Heart left ventricle (tissue), 16 donors: ENCODE data around the gene OR10A4. TPM values are rescaled to one million over a fixed set of nuclear protein-coding genes. Genes with fewer than 3 reads are reported as not detected.
A peak's percentile ranks its signal among the peaks of the same experiment; 100 is the strongest.

Experiments used
- ATAC-seq, 4 donors: fragments of 200-7000 bp; cut with Tn5 transposase; one replicate each; pipeline ENCODE4 v1.9.1; 2020 to 2022; ENCODE audit warnings: moderate library complexity in 4 of 4, mild to moderate bottlenecking in 3 of 4, moderate number of reproducible peaks in 1 of 4
- DNase-seq, 5 donors: peaks; one replicate each; pipeline ENCODE4 v3.0.0-alpha.2; 2020
- H3K27ac ChIP-seq, 12 donors: fragments of 200-600 bp; sonication (generic) in 4 of 12; one replicate each; pipeline versions ENCODE4 v1.5.0 to v1.8.0; 2016 to 2022; ENCODE audit warnings: mild to moderate bottlenecking in 2 of 12
- H3K27me3 ChIP-seq, 9 donors: fragments of 200-600 bp; sonication (generic) in 2 of 9; one replicate each; pipeline versions ENCODE4 v1.5.1 to v1.8.0; 2016 to 2022; ENCODE audit warnings: mild to moderate bottlenecking in 3 of 9
- H3K36me3 ChIP-seq, 9 donors: fragments of 200-600 bp; sonication (generic) in 2 of 9; one replicate each; pipeline versions ENCODE4 v1.5.0 to v1.8.0; 2018 to 2022; ENCODE audit warnings: mild to moderate bottlenecking in 2 of 9
- H3K4me1 ChIP-seq, 12 donors: fragments of 200-600 bp; sonication (generic) in 4 of 12; one replicate each; pipeline versions ENCODE4 v1.5.0 to v1.8.0; 2016 to 2022; ENCODE audit warnings: mild to moderate bottlenecking in 3 of 12
- H3K4me3 ChIP-seq, 12 donors: fragments of 200-600 bp; sonication (generic) in 4 of 12; one replicate each; pipeline versions ENCODE4 v1.5.0 to v1.8.0; 2017 to 2022; ENCODE audit warnings: mild to moderate bottlenecking in 9 of 12, moderate library complexity in 4 of 12
- H3K9me3 ChIP-seq, 12 donors: fragments of 200-600 bp; sonication (generic) in 4 of 12; one replicate each; pipeline versions ENCODE4 v1.5.0 to v1.8.0; 2016 to 2022; ENCODE audit warnings: mild to moderate bottlenecking in 1 of 12
- POLR2A ChIP-seq, 2 donors: fragments of 450-650 bp; IDR thresholded peaks; one replicate each; pipeline ENCODE4 v1.6.1; 2017; ENCODE audit warnings: antibody characterized with exemption in 2 of 2, mild to moderate bottlenecking in 2 of 2, moderate library complexity in 2 of 2
- WGBS, 4 donors: extraction: QIAGEN DNeasy Blood & Tissue Kit in 2 of 4; methylation state at CpG; one replicate each; pipeline versions ENCODE4 v1.1.5 to v1.1.7; 2013 to 2018; 5-methylcytosine and 5-hydroxymethylcytosine counted together
- intact Hi-C, 10 donors: fragments of 100-400 bp; cut with DNase I; formaldehyde crosslinking; loops; one replicate each; pipeline versions ENCODE4 v1.11.1 to v1.14.2; 2022
- polyA plus RNA-seq, 2 donors: library from polyadenylated mRNA; stranded (reverse); fragments of 200-250 nt; gene quantifications; one replicate each; pipeline ENCODE4 v1.2.3, GENCODE V29; 2013
- total RNA-seq, 9 donors: library from RNA; depleted of rRNA in 2 of 9; stranded (reverse); fragments of >200 nt in 2 of 9; fragmentation: NEBNext Ultra II Directional in 3 of 9; extraction: Animal tissue kit (Norgen Biotek cat#: 25700) in 3 of 9; gene quantifications; one replicate each; pipeline versions ENCODE4 v1.1.0 to v1.2.4, GENCODE V29; 2016 to 2023
- TF ChIP-seq, protein P1 (sequence below), 12 donors: fragments of 200-600 bp; sonication (generic) in 4 of 12; IDR thresholded peaks; one replicate each; pipeline versions ENCODE4 v1.5.0 to v1.8.0; 2018 to 2022; ENCODE audit warnings: antibody characterized with exemption in 12 of 12, mild to moderate bottlenecking in 5 of 12
- donor health status: ischemic (EF 13 %, LVEDD 7.1; RV severe dilation, severe dysfunction).
- donor health status: healthy with polysubstance abuse.
- donor health status: DM: no; HTN: yes; CAD: no.
- donor health status: DM: no; HTN: no; CAD: no.
- donor health status: ischemic (EF 25% LVEDD 6.9; RV normal size, moderate dysfunction).
- donor health status: ischemic (EF 25% LVEDD 5.7; RV mildly dilated, moderate dysfunction).
- donor health status: healthy.
- donor health status: DM: yes; HTN: yes; CAD: no.
- donor health status: ischemic (EF 35%, LVEDD 5.7; RV mildly dilated, moderate dysfunction).
- donor health status: nonischemic (EF 11% LVEDD 7.7; RV severe dilation, severe dysfunction).
- donor health status: DM: yes; HTN: yes; CAD: no.
- donor health status: PGD.
- donor health status: ischemic (EF 29% LVEDD 5.4; RV normal size, mild dysfunction).
- donor health status: nonischemic (EF 23%, LVEDD 6.1; RV moderate dilation, normal function).

OR10A4 gene
- total and polyA plus RNA-seq, 11 donors, result not detected

DNA sequence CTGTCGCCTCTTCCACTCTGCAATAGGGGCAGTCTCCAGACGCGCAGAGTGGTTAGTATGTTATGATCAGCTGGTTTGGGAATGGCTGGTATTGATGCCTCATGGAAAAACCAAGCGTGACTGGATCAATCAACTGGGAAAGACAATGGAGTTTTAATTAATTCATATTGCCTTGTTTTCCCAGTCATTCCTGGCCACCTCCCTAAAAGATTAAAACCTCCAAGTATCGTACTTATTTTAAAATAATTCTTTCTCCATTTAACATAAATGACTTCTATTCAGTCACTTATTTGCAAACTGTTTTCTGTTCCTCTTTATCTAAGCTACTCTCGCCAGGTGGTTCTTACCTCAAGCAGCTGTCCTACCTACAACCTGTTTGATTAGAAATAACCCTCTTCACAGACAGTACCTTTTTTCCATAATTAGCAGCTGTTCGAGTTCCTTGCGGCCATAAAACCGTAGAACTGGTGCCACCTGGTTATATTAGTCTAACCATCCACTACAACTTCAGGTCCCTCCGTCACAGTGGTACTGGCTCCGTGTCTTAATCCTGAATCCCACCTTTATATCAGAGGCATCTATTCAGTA is 50.7 kb downstream of the OR10A4 start:
- no peak for TF ChIP-seq POLR2A (IDR thresholded peaks at IDR 0.05)
- TF ChIP-seq, protein P1, sequence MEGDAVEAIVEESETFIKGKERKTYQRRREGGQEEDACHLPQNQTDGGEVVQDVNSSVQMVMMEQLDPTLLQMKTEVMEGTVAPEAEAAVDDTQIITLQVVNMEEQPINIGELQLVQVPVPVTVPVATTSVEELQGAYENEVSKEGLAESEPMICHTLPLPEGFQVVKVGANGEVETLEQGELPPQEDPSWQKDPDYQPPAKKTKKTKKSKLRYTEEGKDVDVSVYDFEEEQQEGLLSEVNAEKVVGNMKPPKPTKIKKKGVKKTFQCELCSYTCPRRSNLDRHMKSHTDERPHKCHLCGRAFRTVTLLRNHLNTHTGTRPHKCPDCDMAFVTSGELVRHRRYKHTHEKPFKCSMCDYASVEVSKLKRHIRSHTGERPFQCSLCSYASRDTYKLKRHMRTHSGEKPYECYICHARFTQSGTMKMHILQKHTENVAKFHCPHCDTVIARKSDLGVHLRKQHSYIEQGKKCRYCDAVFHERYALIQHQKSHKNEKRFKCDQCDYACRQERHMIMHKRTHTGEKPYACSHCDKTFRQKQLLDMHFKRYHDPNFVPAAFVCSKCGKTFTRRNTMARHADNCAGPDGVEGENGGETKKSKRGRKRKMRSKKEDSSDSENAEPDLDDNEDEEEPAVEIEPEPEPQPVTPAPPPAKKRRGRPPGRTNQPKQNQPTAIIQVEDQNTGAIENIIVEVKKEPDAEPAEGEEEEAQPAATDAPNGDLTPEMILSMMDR (IDR thresholded peaks at IDR 0.05), result no peak
- ATAC-seq (no peak), DNase-seq (no peak)
- Histone ChIP-seq H3K36me3 (no peaks in the 10 kb centered on the region), H3K4me3 (peak overlapping the region; percentile 23 to 70 (median 56)), H3K27ac (peak overlapping the region in 2 of 12 donors; percentile 23 to 62), H3K27me3 (peaks cover 0 to 27% (median 0%) of the 10 kb centered on the region in 9 donors), H3K4me1 (peaks cover 0 to 12% (median 5%) of the 10 kb centered on the region in 12 donors), H3K9me3 (no peaks in the 10 kb centered on the region)
- 14 to 22% (median 17%) methylated on average over 11 of the region's 11 CpGs for WGBS, 4 donors
- intact Hi-C loops, result no loop called here

Other genes starting within 250 kb of the OR10A4 start
- gene DCHS1, start 220.8 kb upstream of the OR10A4 start, total RNA-seq, result 10 to 100 TPM in 6 of 9 donors, 1 to 10 TPM in 3; 5.5 to 19.6 (median 11.4) TPM
- 1 to 10 TPM; 3.6 to 6.6 TPM for gene DCHS1, start 220.8 kb upstream of the OR10A4 start, polyA plus RNA-seq
- 10 to 100 TPM; 31.0 to 58.0 (median 47.7) TPM for gene MRPL17, start 193.3 kb upstream of the OR10A4 start, total RNA-seq
- gene MRPL17, start 193.3 kb upstream of the OR10A4 start, polyA plus RNA-seq, result 10 to 100 TPM; 56.8 to 70.9 TPM
- gene OR2AG2, start 104.6 kb upstream of the OR10A4 start, total RNA-seq, result not detected
- gene OR2AG2, start 104.6 kb upstream of the OR10A4 start, polyA plus RNA-seq, result under 1 TPM in 1 of 2 donors, not detected in 1; 0.01 TPM
- not detected for gene OR2AG1, start 93.6 kb upstream of the OR10A4 start, total RNA-seq
- not detected for gene OR2AG1, start 93.6 kb upstream of the OR10A4 start, polyA plus RNA-seq
- gene OR6A2, start 76.9 kb upstream of the OR10A4 start, total RNA-seq, result under 1 TPM in 1 of 9 donors, not detected in 8; 0.29 TPM
- gene OR6A2, start 76.9 kb upstream of the OR10A4 start, polyA plus RNA-seq, result not detected
- not detected for gene OR10A5, start 30.9 kb upstream of the OR10A4 start, total RNA-seq
- gene OR10A5, start 30.9 kb upstream of the OR10A4 start, polyA plus RNA-seq, result not detected
- gene OR10A2, start 13.6 kb upstream of the OR10A4 start, total RNA-seq, result not detected
- gene OR10A2, start 13.6 kb upstream of the OR10A4 start, polyA plus RNA-seq, result not detected
- not detected for gene OR2D2, start 15.9 kb downstream of the OR10A4 start, total RNA-seq
- gene OR2D2, start 15.9 kb downstream of the OR10A4 start, polyA plus RNA-seq, result not detected
- not detected for gene OR2D3, start 44.4 kb downstream of the OR10A4 start, total RNA-seq
- gene OR2D3, start 44.4 kb downstream of the OR10A4 start, polyA plus RNA-seq, result not detected
- gene ZNF215, start 49.8 kb downstream of the OR10A4 start, total RNA-seq, result under 1 TPM in 6 of 9 donors, not detected in 3; 0.13 to 0.72 (median 0.23) TPM
- gene ZNF215, start 49.8 kb downstream of the OR10A4 start, polyA plus RNA-seq, result under 1 TPM; 0.04 to 0.19 TPM
- gene ZNF214, start 143.7 kb downstream of the OR10A4 start, total RNA-seq, result 1 to 10 TPM in 4 of 9 donors, under 1 TPM in 5; 0.69 to 2.0 (median 0.98) TPM
- gene ZNF214, start 143.7 kb downstream of the OR10A4 start, polyA plus RNA-seq, result under 1 TPM; 0.23 to 0.91 TPM
- gene NLRP14, start 143.9 kb downstream of the OR10A4 start, total RNA-seq, result not detected
- not detected for gene NLRP14, start 143.9 kb downstream of the OR10A4 start, polyA plus RNA-seq
- not detected for gene RBMXL2, start 212.4 kb downstream of the OR10A4 start, total RNA-seq
- gene RBMXL2, start 212.4 kb downstream of the OR10A4 start, polyA plus RNA-seq, result not detected